Activated CD8-positive, alpha-beta memory T cell treated with anti-CD3 and anti-CD28 coated beads, Interleukin-2, amount 50 U/mL, for 24 hours (primary cell): ENCODE data around the gene GOLGA8B.
"Not testable (repeated sequence)": the region's sequence is repeated elsewhere in the genome, so short reads cannot be mapped to it uniquely, and the experiment has no call there.

Source experiments
- DNase-seq: peaks from one replicate; pipeline ENCODE4 v3.0.0-alpha.2; 2020; ENCODE audit errors: extremely low read depth

The GOLGA8B gene

DNA sequence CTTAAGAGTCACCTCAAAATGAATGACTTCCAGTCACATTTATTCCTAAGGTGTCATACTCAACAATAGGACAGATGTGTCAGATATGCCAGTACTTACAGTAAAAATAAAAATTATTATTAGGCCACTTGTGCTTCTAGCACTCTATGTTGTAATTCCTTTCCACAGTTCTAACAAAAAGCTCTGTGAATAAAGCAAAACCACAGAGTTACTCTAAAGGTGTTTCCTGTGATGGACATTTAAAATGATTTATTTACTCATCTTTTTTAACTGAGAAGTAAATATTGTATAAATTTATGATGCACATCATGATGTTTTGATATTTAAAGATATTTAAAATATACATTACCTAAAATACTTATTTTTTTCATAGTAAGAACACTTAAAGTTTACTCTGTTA, 13.9 kb upstream of the GOLGA8B start:
- DNase-seq, result no peak

DNA sequence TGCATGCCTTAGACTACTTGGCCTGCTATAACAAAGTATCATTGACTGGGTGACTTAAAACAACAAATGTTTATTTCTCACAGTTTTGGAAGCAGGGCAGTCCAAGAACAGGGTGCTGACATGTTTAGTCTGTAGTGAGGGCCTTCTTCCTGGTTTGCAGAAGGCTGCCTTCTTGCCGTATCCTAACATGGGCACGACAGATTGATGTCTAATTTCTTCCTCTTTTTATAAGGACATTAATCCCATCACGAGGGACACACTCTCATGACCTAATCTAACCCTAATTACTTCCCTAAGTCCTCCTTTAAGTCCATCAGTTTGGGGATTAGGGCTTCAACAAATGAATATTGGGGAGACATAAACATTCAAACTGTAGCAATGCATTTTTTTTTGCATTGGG, 10.9 kb upstream of the GOLGA8B start:
- no peak for DNase-seq

DNA sequence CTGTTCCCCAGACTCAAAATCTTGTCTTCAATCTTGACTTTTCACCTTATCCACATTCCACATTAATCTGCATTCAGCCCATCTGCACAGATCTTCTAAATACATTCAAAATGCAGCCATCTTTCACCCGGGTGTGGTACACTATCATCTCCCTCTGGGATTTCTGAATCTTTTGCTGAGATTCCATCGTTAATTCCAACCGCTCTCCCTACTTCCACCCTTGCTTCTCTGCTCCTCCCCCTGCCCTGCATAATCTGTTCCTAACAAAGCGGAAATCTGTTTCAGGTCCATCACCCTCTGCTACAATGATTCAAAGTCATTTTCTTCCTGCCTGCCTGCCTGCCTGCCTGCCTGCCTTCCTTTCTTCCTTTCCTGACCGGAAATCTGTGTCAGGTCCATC, 7.9 kb upstream of the GOLGA8B start:
- DNase-seq, result no peak

DNA sequence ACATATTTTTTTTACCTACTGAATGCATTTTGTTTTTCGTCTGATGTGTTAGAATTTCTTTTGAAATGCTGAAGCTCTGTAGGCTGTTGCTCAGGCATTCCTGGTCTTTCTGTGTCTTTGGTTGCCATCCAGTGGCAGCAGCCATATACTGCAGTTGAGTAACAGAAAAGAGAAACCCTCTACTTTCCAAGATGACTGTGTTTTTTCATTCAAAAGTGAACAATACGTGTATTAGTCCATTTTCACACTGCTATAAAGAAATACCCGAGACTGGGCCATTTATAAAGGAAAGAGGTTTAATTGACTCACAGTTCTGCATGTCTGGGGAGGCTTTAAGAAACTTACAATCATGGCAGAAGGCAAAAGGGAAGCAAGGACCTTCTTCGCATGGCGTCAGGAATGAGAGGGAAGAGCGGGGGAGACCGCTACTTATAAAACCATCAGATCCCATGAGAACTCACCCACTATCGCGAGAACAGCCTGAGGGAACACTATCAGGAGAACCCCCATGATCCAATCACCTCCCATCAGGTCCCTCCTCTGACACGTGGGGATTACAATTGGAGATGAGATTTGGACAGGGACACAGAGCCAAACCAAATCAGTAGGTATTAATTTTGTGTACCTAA, 4.7 kb upstream of the GOLGA8B start:
- DNase-seq, result no peak

DNA sequence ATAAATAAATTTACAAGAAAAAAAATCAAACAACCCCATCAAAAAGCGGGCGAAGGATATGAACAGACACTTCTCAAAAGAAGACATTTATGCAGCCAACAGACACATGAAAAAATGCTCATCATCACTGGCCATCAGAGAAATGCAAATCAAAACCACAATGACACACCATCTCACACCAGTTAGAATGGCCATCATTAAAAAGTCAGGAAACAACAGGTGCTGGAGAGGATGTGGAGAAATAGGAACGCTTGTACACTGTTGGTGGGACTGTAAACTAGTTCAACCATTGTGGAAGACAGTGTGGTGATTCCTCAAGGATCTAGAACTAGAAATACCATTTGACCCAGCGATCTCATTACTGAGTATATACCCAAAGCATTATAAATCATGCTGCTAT, 2.5 kb upstream of the GOLGA8B start:
- DNase-seq, result not testable (repeated sequence)

DNA sequence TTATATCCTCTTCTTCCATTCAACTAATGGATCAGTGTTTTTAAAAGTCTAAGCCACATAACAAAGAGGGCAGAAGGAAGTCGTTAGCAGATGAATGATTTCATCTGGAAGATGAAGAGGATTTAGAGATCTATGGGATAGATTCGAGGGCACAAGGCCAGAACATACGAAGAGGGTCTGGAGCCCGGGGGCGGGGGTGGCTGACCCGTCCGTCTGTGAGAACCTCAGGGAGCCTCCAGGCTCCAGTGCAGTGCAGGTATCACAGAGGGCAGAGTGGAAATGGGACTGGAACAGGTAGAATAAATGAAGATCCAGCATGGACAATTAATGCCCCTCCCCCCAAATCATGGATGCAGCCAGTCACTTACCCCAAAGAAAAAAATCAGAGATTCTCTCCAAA, 1.5 kb upstream of the GOLGA8B start:
- DNase-seq, result no peak

DNA sequence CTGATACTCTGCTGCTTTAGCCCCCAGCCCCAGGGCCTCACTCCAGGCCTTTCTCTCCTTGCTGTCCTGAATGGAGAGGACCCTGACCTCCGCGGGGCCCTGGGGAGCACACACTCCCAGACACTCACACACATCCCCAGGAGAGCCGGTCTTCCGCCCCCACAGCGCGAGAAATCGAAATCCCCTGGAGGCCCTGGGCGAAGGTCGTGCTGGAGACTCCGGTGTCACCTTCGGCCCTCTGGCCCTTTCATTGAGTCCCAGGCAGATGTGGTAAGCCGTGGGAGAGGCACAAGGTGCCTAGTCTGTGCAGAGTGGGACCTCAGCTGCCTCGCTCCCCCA, 848 bp upstream of the GOLGA8B start:
- no peak for DNase-seq

DNA sequence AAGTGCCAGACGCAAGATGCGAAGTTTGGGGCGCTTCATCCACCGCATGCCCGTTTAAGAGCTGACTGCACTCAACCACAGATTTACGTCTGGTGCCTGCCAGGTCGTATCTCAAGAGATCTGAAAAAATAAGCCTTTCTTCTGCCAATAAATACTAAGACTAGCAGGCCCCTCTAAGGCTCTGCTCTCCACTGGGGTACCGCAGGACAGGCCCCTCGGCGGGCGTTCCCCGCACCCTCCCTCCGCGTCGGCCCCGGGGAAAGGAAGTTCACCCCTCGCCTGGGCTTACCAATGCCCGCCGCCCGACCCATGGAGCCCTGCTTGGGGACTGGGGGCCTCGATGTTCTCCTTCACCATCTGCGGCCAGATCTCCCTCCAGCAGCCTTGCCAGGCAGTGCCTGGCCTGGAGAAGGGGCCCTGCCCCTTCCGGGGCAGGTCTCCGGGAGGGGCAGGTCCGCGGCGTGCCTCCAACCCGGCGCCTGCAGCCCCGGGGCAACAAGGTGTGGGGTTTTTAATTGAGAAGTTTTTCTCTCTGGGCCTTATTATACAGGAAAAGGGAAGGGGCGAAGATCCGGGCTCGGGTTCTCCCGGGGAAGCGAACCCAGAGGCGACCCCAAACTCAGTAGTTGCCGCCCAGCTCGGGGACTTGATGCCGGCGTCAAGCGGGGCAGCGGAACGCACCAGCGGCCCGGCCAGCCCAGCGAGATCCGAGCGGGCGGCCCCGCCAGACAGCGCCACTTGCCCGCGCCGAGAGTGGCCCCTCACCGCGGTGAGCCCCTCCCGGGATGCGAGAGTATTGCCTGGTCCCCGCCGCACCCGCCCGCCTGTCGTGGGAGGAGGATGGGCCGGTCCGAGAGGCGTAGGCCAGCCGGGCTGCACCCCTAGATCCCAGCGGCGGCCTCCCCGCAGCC, 735 bp downstream of the GOLGA8B start:
- DNase-seq, result no peak

DNA sequence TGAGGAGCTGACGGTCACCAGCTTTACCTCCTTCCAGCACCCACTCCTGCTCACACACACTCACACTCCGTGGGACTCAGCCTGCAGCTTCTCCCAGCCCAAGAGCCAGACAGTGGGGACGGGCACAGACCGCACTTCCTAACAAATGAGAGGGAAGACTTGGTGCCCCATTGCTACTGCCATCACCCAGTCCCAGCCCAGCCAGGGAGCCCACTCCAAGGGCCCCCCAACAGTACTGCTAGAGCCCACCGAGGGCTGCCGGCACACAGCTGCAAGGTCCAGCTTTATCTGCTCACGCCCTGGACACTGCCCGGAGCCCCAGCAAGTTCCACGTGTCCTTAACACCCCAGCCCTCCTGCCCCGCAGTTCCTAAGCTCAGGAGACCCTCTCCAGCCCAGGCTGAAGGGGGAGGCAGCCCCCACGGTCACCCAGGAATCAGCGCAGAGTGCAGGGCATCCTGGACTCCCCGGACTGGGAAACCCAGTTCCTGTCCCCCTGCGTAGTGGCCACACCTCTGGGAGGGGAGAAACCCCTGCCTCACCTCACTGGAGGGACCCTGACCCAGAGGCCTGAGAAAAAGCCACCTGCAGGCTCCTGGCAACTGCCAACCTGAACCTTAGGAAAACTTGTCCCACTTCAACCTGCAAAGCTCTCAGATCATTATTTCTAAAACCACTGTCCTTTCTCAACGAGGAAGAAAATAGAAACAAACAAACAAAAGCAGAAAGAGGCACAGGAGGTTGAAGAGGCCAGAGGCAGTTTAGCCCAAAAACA, 1.6 kb downstream of the GOLGA8B start:
- DNase-seq, result not testable (repeated sequence)

DNA sequence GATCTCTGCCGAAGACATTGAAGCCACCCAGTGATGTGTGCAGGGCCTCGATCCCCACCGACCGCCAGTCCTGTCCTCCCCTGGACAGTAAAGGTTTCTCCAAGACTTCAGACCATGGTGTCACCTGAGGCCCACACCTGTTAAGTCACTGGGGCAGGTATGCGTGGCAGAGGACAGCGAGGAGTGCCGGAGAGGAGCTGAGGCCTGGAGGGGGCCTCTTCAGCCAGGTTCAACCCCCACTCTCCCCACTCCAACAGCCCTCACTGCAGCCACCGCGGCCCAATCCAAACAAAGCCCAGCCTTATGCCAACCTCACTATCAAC, 2.4 kb downstream of the GOLGA8B start:
- no peak for DNase-seq

DNA sequence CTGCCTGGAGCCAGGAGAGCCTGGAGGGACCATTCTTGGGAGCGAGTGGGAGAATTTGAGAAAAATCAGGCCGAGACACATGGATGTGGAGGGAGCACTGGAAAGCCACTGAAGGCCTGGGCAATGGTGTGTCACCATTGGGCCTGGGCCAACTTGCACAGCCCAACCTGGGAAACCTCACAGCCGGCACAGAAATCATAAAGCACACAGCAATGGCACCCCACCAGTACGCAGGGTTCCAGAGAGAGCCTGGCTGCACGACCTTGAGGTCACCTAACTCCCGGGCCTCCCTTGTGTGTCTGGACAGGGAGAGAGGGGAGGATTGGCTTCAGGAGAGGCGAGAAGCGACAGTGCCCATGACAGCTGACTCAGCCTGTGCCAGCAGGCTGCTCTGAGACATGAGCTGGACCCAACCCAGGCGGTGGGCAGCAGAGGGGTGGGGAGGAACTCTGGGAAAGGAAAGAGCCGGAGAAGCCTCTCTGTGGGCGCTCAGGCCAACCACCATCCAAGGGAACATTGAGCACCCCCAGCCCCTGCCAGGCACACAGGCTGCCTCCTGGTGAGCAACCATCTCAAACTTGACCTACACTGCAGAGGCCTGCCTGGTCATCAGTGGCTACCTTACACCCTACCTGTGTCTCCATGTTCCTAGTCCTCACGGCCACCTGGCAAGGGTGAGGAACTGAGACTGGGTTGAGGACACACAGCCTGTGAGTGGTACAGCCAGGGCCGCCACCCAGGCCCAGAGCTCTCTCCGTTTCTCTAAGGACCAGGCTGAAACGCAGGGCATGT, 3.0 kb downstream of the GOLGA8B start:
- DNase-seq, result not testable (repeated sequence)

DNA sequence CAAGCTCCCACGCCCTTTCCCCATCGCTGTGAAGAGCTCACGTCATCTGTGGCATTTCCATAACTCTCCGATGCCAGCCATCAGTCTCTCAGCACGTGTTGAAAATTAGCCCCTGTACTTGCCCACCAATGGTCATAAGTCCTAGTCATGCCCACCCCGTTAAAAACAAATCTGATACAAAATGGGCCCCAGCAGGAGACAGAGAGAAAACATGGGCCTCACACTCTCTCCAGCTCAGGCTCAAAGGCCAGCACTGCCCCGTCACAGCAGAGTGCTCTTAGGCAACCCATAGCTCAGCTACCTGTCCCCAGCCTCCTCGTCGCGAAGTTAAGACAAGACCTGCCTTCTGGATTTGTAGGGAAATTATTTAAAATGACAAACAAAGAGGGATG, 5.2 kb downstream of the GOLGA8B start:
- no peak for DNase-seq

DNA sequence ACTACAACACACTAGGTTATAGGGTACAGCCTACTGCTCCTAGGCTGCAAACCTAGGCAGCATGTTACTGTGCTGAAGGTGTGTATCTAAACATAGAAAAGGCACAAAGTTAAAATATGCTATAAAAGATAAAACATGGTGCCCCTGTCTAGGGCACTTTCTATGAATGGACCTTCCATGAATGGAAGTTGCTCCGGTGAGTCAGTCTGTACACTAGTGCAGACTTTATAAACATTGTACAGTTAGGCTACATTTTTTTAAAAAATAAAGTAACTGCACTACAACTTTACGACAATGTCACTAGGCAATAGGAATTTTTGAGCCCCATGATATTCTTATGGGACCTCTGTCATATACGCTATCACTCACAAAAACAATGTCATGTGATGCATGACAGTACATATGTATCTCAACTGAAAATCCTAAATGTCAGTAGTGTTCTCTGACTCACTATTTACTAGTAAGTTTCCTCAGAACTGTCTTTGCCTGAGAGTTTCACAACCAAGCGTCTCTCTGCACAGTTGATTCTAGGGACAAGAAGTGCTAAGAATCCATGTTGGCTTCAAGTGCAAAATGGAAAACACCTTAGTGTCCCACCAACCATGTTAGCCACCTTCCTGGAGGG, 5.7 kb downstream of the GOLGA8B start:
- not testable (repeated sequence) for DNase-seq

DNA sequence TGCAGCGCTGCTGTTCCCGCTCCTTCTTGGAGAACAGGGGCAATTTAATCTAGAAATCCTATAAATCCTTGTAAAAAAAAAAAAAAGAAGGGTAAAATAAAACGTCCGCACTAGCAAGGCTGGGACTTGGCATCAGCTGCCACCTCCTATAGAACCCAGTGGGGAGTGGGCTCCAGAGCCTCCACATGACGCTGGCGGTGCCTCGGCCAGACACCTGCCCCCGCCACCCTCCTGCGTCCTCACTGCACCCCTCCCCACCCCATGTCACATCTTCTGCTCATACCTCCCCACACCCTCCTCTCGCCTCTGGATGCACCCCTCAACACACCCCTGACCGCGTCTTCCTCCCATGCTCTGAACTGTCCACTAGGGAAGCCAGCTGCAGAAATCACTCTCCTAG, 8.4 kb downstream of the GOLGA8B start:
- DNase-seq, result not testable (repeated sequence)

DNA sequence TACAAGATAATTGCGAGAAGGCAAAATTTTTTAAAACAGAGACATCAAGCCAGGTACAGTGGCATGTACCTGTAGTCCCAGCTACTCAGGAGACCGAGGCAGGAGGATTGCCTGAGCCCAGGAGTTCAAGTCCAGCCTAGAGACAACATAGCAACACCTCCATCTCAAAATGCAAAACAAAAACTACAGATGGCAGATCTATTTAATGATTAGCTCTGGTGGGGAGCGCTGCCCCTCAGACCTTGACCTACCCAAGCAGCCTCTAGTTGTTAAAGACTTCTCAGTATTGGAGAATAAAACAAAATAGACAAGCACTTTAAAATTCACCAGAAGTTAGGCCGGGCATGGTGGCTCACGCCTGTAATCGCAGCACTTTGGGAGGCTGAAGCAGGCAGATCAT, 10.5 kb downstream of the GOLGA8B start:
- DNase-seq, result not testable (repeated sequence)

DNA sequence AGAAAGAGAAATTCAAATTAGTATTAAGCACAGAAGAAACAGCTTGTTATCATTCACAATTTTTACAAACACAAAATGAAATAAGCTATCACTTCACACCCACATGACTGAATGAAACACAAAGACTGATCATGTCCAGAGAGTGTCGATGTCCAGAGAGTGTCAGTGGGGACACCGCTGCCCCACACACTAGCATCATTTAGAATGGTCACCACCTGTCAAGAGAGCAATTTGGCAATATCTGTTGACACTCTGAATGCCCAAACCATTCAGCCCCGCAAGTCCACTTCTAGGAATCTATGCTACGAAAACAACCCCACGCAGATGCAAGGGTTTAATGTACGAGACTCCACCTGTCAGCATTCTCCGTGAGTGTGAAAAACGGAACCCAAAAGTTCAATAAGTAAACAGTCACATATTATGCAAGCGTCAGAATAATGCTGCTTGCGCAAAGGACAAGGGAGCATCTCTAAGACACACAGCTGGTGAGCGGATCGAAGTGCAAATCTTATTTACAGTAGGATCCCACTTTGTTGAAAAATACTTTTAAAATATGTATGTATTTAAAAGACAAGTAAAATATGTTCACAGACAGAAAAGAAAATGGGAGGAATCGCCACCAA, 11.3 kb downstream of the GOLGA8B start:
- DNase-seq, result not testable (repeated sequence)

DNA sequence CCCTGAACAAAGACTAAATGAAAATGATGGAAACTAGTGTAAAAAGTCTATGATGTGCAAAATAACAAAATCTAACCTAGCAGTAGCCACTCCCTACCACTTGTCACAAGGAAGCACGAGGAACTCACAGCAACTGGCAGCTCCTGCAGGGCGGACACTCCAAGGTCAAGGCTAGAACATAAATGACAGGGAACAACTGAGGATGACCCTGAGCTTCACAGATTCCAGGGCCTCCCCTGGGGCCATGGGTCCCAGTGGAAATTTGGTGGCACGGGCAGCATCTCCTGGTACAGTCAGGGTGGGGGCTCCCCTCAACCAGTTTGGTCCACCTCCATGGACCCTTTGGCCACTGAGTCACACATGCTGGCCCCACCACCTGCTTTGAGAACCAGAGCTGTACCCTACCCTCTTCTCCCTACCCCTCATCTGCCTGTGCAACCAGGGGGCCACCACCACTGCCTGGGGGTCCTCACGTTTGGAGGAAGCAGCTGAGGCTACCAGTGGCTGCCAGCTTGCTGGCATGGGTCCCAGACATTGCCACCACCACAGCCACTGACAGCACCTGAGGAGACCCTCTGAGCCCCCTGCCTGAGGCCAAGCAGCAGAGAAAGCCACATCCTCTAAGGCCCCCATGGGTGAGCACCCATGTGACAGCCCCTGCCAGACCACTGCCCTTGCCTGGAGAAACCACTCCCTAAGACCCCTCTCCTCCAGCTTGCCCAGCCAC, 13.6 kb downstream of the GOLGA8B start:
- not testable (repeated sequence) for DNase-seq

DNA sequence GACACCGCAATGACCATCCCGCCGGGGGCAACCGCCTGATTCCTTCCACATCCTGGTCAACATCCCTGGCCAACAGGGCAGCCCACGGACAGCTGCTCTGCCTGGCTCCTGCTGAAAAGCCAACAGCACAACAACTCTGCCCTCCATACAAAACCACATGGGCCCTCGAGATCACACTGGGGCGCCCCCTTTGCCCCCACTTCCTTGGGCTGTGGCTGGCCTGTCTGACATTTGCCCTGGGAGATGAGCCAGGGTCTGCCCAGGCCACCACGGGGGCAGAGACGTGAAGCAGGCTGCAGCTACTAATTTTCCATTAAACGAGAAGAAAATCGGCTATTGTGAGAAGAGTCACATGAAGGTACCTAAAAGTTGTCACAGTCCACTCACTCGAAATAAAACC, 16.3 kb downstream of the GOLGA8B start:
- DNase-seq, result not testable (repeated sequence)

DNA sequence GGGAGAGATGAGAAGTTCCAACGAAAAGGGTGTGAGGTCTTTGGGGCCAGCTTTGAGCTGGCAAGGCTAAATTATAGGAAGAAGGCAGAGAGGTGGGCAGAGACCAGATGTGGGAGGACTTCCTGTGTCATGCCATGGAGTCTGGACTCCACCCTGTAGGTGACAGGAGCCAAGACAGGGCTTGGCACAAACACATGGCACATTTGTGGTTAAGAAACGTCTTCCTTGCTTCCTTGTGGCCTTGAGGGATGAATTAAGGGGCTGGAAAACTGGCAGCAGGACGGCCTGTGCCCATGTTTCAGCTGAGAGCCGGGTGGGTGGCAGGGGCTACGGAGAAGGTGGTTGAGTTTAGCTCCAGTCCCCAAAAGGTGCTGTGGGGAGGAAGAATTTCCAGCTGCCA, 18.7 kb downstream of the GOLGA8B start:
- DNase-seq, result not testable (repeated sequence)

DNA sequence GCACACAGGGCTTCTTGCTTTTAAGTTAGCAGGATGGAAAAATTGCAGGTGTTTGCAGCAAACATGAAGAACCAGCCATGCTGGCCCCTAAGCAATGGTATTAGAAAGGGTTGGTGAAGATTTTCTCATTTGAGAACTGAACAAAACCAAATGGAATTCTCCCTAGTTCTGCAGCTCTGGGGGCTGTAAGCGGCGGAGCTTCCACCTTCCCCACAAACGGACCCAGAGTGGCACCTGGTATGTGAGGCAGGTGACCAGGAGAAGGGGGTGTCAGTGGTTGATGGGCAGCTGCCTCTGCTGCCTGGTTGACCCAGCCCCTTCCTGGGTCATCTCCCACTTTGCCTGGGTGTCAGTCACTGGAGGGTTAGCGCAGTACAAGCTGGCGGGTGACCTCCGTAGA, 22.6 kb downstream of the GOLGA8B start:
- not testable (repeated sequence) for DNase-seq
